HG02623 (cell line): ENCODE data around the gene FAXDC2.
A peak's percentile ranks its signal among the peaks of the same experiment; 100 is the strongest.

Experiments
- ATAC-seq: cut with Tn5 transposase; IDR thresholded peaks from one replicate; pipeline ENCODE4 v1.9.1; 2021; ENCODE audit warnings: moderate library complexity; ENCODE audit not compliant: unreplicated experiment

The FAXDC2 gene

GRCh38 chr5:154801083-154801482 is 49.3 kb downstream of the FAXDC2 start:
- ATAC-seq, result no peak

GRCh38 chr5:154800582-154800981 is 49.8 kb downstream of the FAXDC2 start:
- no peak for ATAC-seq

- no peak for ATAC-seq
Observed at GRCh38 chr5:154797762-154798161, 52.6 kb downstream of the FAXDC2 start.

GRCh38 chr5:154795235-154795596 is 55.2 kb downstream of the FAXDC2 start:
- no peak for ATAC-seq

- ATAC-seq, result no peak
Observed at GRCh38 chr5:154794525-154795234, 55.7 kb downstream of the FAXDC2 start.

- no peak for ATAC-seq
Observed at GRCh38 chr5:154793599-154794524, 56.5 kb downstream of the FAXDC2 start.

- ATAC-seq, result peak; percentile 87
Observed at GRCh38 chr5:154791535-154791934, 58.9 kb downstream of the FAXDC2 start.

GRCh38 chr5:154788212-154788611 is 62.2 kb downstream of the FAXDC2 start:
- no peak for ATAC-seq

GRCh38 chr5:154786414-154786813 is 64.0 kb downstream of the FAXDC2 start:
- ATAC-seq, result no peak

- no peak for ATAC-seq
Observed at GRCh38 chr5:154784856-154785255, 65.5 kb downstream of the FAXDC2 start.

- ATAC-seq, result peak; percentile 53
Observed at GRCh38 chr5:154783774-154784460, 66.5 kb downstream of the FAXDC2 start.

- peak; percentile 10 for ATAC-seq
Observed at GRCh38 chr5:154782812-154783592, 67.4 kb downstream of the FAXDC2 start.

GRCh38 chr5:154782326-154782725 is 68.1 kb downstream of the FAXDC2 start:
- ATAC-seq, result no peak

- ATAC-seq, result no peak
Observed at GRCh38 chr5:154780128-154780527, 70.3 kb downstream of the FAXDC2 start.

GRCh38 chr5:154779105-154779504 is 71.3 kb downstream of the FAXDC2 start:
- no peak for ATAC-seq

GRCh38 chr5:154778534-154778933 is 71.9 kb downstream of the FAXDC2 start:
- no peak for ATAC-seq

- ATAC-seq, result no peak
Observed at GRCh38 chr5:154776167-154776566, 74.2 kb downstream of the FAXDC2 start.

- no peak for ATAC-seq
Observed at GRCh38 chr5:154773326-154773725, 77.1 kb downstream of the FAXDC2 start.

- ATAC-seq, result no peak
Observed at GRCh38 chr5:154771383-154771901, 79.0 kb downstream of the FAXDC2 start.

- no peak for ATAC-seq
Observed at GRCh38 chr5:154770111-154770510, 80.3 kb downstream of the FAXDC2 start.
